HG03066 (cell line): ENCODE results near the gene SLC4A1AP.

Experiments used
- ATAC-seq: cut with Tn5 transposase; IDR thresholded peaks from one replicate; pipeline ENCODE4 v1.9.1; 2021; ENCODE audit warnings: low read depth; ENCODE audit not compliant: unreplicated experiment

SLC4A1AP gene

GRCh38 chr2:27736890-27737204 lies 73.2 kb downstream of the SLC4A1AP start:
- no peak for ATAC-seq

- ATAC-seq = no peak
Measured at GRCh38 chr2:27737676-27738348, 74.1 kb downstream of the SLC4A1AP start.

GRCh38 chr2:27738349-27739057 lies 74.8 kb downstream of the SLC4A1AP start:
- ATAC-seq = no peak

- ATAC-seq = no peak
Measured at GRCh38 chr2:27739058-27739373, 75.3 kb downstream of the SLC4A1AP start.

- no peak for ATAC-seq
Measured at GRCh38 chr2:27741673-27742072, 78.0 kb downstream of the SLC4A1AP start.

GRCh38 chr2:27742571-27742970 lies 78.9 kb downstream of the SLC4A1AP start:
- no peak for ATAC-seq
